ENCODE measurements around the gene EWSR1.

EWSR1 gene

DNA sequence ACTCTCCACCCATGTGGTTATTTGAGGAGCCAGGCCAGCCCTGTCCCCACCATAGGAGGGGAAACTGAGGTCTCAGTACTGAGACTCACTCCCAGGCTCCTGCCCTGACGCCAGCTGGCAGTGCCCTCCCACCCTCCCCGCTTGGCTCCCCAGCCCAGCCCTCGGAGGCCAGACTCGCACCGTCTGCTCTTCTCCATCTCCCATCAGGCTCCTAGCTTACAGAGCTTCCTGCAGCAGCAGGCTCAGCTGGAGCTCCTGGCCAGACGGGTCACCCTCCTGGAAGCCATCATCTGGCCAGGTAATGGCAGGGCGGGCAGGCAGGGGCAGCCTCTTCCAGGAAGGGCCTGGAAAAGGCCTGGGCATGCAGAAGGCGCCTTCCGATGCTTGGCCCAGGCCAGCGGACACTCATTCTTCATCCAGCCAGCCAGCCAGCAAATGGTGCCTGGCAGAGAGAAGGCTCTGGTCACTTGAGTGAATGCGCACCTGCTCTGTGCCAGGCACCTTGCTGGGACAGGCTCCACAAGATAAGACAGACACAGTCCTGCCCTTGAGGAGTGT is 12.9 kb upstream of the EWSR1 start:
- Histone ChIP-seq H2BK5ac (ENCODE audit: low read depth, low read length, poor library complexity) (no peak overlapping the region), H2AFZ (ENCODE audit: insufficient read depth, low read length, poor library complexity) (no peak overlapping the region), H3K14ac (ENCODE audit: low read length) (no peak overlapping the region), H2BK12ac (ENCODE audit: low read length) (no peak overlapping the region), H3K4me1 (ENCODE audit: control insufficient read depth in 1 of 2, insufficient read depth in 2 of 2, low read length in 2 of 2) (no peaks in the 10 kb centered on the region), H3K27me3 (ENCODE audit: insufficient read depth, low read length) (no peaks in the 10 kb centered on the region), H3K4me3 (ENCODE audit: low read depth, low read length) (no peak overlapping the region), H2BK120ac (ENCODE audit: insufficient read depth, low read length, poor library complexity) (no peak overlapping the region), H3K79me1 (ENCODE audit: low read length) (no peaks in the 10 kb centered on the region), H4K91ac (ENCODE audit: low read depth, low read length) (no peak overlapping the region), H3K36me3 (ENCODE audit: control insufficient read depth in 1 of 2, insufficient read depth in 2 of 2, low read length in 2 of 2) (peaks cover 3 to 9% of the 10 kb centered on the region in 2 experiments), H3K9me3 (ENCODE audit: insufficient read depth, low read depth, low read length) (no peaks in the 10 kb centered on the region), H3K18ac (ENCODE audit: low read length) (no peak overlapping the region), H3K4ac (ENCODE audit: low read depth, low read length) (no peak overlapping the region), H3K4me2 (ENCODE audit: low read length) (no peak overlapping the region), H3K9ac (ENCODE audit: low read length) (no peak overlapping the region), H3K23ac (ENCODE audit: low read length) (no peak overlapping the region), H2AK5ac (ENCODE audit: low read length) (no peak overlapping the region), H4K8ac (ENCODE audit: low read depth, low read length) (no peak overlapping the region), H3K79me2 (ENCODE audit: control insufficient read depth, insufficient read depth, low read length, poor library complexity) (no peaks in the 10 kb centered on the region), H3K27ac (ENCODE audit: low read depth, low read length) (no peak overlapping the region), H4K12ac (ENCODE audit: low read depth, low read length) (no peak overlapping the region)
- DNase-seq: no peak
- no CpG with 5 or more reads among the region's 11 CpGs for WGBS (ENCODE audit: extremely low coverage, insufficient coverage, insufficient read length)

DNA sequence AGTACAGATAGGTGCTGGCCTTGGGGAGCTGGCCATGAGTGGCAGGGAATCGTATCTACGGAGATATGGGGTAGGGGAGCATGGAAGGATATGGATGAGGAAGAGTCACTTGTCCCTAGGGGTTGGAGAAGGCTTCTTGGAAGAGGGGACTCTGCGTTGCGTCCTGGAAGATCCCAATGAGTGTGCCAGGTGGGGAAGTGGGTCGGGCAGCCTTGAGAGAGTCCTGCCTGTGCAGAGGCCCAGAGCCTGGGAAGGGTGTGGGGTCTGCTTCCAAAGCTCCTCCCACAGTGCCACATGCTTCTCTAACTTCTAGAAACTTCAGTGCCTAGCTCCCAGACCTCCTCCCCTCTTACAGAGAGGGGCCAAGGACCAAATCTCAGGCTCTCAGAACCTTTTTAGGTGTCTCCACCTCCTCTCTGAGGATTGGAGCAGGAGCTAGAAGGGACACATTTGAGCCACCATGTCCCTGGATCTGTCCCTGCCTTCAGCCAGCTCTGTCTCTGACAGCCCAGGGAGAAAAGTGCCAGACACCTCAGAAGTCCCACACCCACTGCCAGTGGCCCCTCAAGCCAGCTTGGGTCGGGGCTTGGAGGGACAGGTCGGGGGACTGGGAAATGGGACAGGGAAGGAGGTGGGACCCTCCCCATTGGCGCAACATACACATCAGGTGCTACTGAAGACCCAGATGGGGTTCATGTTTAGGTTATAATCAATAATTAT is 11.3 kb upstream of the EWSR1 start:
- Histone ChIP-seq H2BK5ac (ENCODE audit: low read depth, low read length, poor library complexity) (no peak overlapping the region), H3K23ac (ENCODE audit: low read length) (no peak overlapping the region), H3K4me2 (ENCODE audit: low read length) (no peak overlapping the region), H3K79me1 (ENCODE audit: low read length) (no peaks in the 10 kb centered on the region), H4K12ac (ENCODE audit: low read depth, low read length) (no peak overlapping the region), H3K9me3 (ENCODE audit: insufficient read depth, low read depth, low read length) (no peaks in the 10 kb centered on the region), H4K8ac (ENCODE audit: low read depth, low read length) (no peak overlapping the region), H2BK12ac (ENCODE audit: low read length) (no peak overlapping the region), H2BK120ac (ENCODE audit: insufficient read depth, low read length, poor library complexity) (no peak overlapping the region), H2AK5ac (ENCODE audit: low read length) (no peak overlapping the region), H3K9ac (ENCODE audit: low read length) (no peak overlapping the region), H3K4me3 (ENCODE audit: low read depth, low read length) (no peak overlapping the region), H3K14ac (ENCODE audit: low read length) (no peak overlapping the region), H3K4ac (ENCODE audit: low read depth, low read length) (no peak overlapping the region), H3K18ac (ENCODE audit: low read length) (no peak overlapping the region), H3K27ac (ENCODE audit: low read depth, low read length) (no peak overlapping the region), H4K91ac (ENCODE audit: low read depth, low read length) (no peak overlapping the region), H3K79me2 (ENCODE audit: control insufficient read depth, insufficient read depth, low read length, poor library complexity) (no peaks in the 10 kb centered on the region), H3K4me1 (ENCODE audit: control insufficient read depth in 1 of 2, insufficient read depth in 2 of 2, low read length in 2 of 2) (no peaks in the 10 kb centered on the region), H2AFZ (ENCODE audit: insufficient read depth, low read length, poor library complexity) (no peak overlapping the region), H3K27me3 (ENCODE audit: insufficient read depth, low read length) (no peaks in the 10 kb centered on the region), H3K36me3 (ENCODE audit: control insufficient read depth in 1 of 2, insufficient read depth in 2 of 2, low read length in 2 of 2) (peaks cover 10 to 18% of the 10 kb centered on the region in 2 experiments)
- no CpG with 5 or more reads among the region's 8 CpGs for WGBS (ENCODE audit: extremely low coverage, insufficient coverage, insufficient read length)
- DNase-seq: no peak

- Histone ChIP-seq H3K18ac (ENCODE audit: low read length) (no peak overlapping the region), H4K91ac (ENCODE audit: low read depth, low read length) (no peak overlapping the region), H3K27ac (ENCODE audit: low read depth, low read length) (no peak overlapping the region), H3K4me1 (ENCODE audit: control insufficient read depth in 1 of 2, insufficient read depth in 2 of 2, low read length in 2 of 2) (no peaks in the 10 kb centered on the region), H4K8ac (ENCODE audit: low read depth, low read length) (no peak overlapping the region), H3K14ac (ENCODE audit: low read length) (no peak overlapping the region), H2AK5ac (ENCODE audit: low read length) (no peak overlapping the region), H3K36me3 (ENCODE audit: control insufficient read depth in 1 of 2, insufficient read depth in 2 of 2, low read length in 2 of 2) (peaks cover 10 to 18% of the 10 kb centered on the region in 2 experiments), H3K79me1 (ENCODE audit: low read length) (no peaks in the 10 kb centered on the region), H2BK5ac (ENCODE audit: low read depth, low read length, poor library complexity) (no peak overlapping the region), H3K4me2 (ENCODE audit: low read length) (no peak overlapping the region), H3K9me3 (ENCODE audit: insufficient read depth, low read depth, low read length) (no peaks in the 10 kb centered on the region), H3K79me2 (ENCODE audit: control insufficient read depth, insufficient read depth, low read length, poor library complexity) (no peaks in the 10 kb centered on the region), H3K27me3 (ENCODE audit: insufficient read depth, low read length) (no peaks in the 10 kb centered on the region), H2AFZ (ENCODE audit: insufficient read depth, low read length, poor library complexity) (no peak overlapping the region), H2BK120ac (ENCODE audit: insufficient read depth, low read length, poor library complexity) (no peak overlapping the region), H3K4ac (ENCODE audit: low read depth, low read length) (no peak overlapping the region), H4K12ac (ENCODE audit: low read depth, low read length) (no peak overlapping the region), H3K23ac (ENCODE audit: low read length) (no peak overlapping the region), H2BK12ac (ENCODE audit: low read length) (no peak overlapping the region), H3K4me3 (ENCODE audit: low read depth, low read length) (no peak overlapping the region), H3K9ac (ENCODE audit: low read length) (no peak overlapping the region)
- no CpG with 5 or more reads among the region's 8 CpGs for WGBS (ENCODE audit: extremely low coverage, insufficient coverage, insufficient read length)
- DNase-seq: no peak
These were observed 10.3 kb upstream of the EWSR1 start for GRCh38 chr22:29257751-29258181.

GRCh38 chr22:29258407-29259252 is 9.4 kb upstream of the EWSR1 start:
- no peak overlapping the region for H4K91ac ChIP-seq (ENCODE audit: low read depth, low read length)
- H3K36me3 ChIP-seq (ENCODE audit: control insufficient read depth in 1 of 2, insufficient read depth in 2 of 2, low read length in 2 of 2): peaks cover 13 to 20% of the 10 kb centered on the region in 2 experiments
- no peak overlapping the region for H2BK5ac ChIP-seq (ENCODE audit: low read depth, low read length, poor library complexity)
- H2BK120ac ChIP-seq (ENCODE audit: insufficient read depth, low read length, poor library complexity): no peak overlapping the region
- no peak overlapping the region for H2AFZ ChIP-seq (ENCODE audit: insufficient read depth, low read length, poor library complexity)
- H3K4me1 ChIP-seq (ENCODE audit: control insufficient read depth in 1 of 2, insufficient read depth in 2 of 2, low read length in 2 of 2): no peaks in the 10 kb centered on the region
- H3K18ac ChIP-seq (ENCODE audit: low read length): no peak overlapping the region
- WGBS (ENCODE audit: extremely low coverage, insufficient coverage, insufficient read length): no CpG with 5 or more reads among the region's 17 CpGs
- no peak overlapping the region for H3K4ac ChIP-seq (ENCODE audit: low read depth, low read length)
- H3K9ac ChIP-seq (ENCODE audit: low read length): no peak overlapping the region
- no peak overlapping the region for H4K12ac ChIP-seq (ENCODE audit: low read depth, low read length)
- H2BK12ac ChIP-seq (ENCODE audit: low read length): no peak overlapping the region
- no peak overlapping the region for H4K8ac ChIP-seq (ENCODE audit: low read depth, low read length)
- H3K14ac ChIP-seq (ENCODE audit: low read length): no peak overlapping the region
- no peaks in the 10 kb centered on the region for H3K27me3 ChIP-seq (ENCODE audit: insufficient read depth, low read length)
- no peaks in the 10 kb centered on the region for H3K79me2 ChIP-seq (ENCODE audit: control insufficient read depth, insufficient read depth, low read length, poor library complexity)
- H2AK5ac ChIP-seq (ENCODE audit: low read length): no peak overlapping the region
- DNase-seq: no peak
- no peak overlapping the region for H3K27ac ChIP-seq (ENCODE audit: low read depth, low read length)
- H3K4me2 ChIP-seq (ENCODE audit: low read length): no peak overlapping the region
- no peak overlapping the region for H3K4me3 ChIP-seq (ENCODE audit: low read depth, low read length)
- H3K23ac ChIP-seq (ENCODE audit: low read length): no peak overlapping the region
- no peaks in the 10 kb centered on the region for H3K79me1 ChIP-seq (ENCODE audit: low read length)
- H3K9me3 ChIP-seq (ENCODE audit: insufficient read depth, low read depth, low read length): no peaks in the 10 kb centered on the region
